Measurements from ENCODE around the gene S100A9. TPM values are rescaled to one million over a fixed set of nuclear protein-coding genes. Genes with fewer than 3 reads are reported as not detected.
"Not testable (repeated sequence)": the region's sequence is repeated elsewhere in the genome, so short reads cannot be mapped to it uniquely, and the experiment has no call there.

Gene S100A9
- 100 to 1,000 TPM in 2 of 4 donors, 10 to 100 TPM in 2; 57.0 to 509 (median 97.5) TPM for polyA plus RNA-seq
- long read RNA-seq, donor 1, result 0 reads
- long read RNA-seq, donor 2, transcript S100A9-201 (3 exons, 577 nt), result major isoform, 10 of 10 reads
- long read RNA-seq, donor 2, partial matches to known transcripts, result 0 of 10 reads
- long read RNA-seq, donor 2, other reads (novel, unspliced or antisense), result 0 of 10 reads
- long read RNA-seq, donor 3, transcript S100A9-201 (3 exons, 577 nt), result major isoform, 16 of 16 reads
- long read RNA-seq, donor 3, partial matches to known transcripts, result 0 of 16 reads
- long read RNA-seq, donor 3, other reads (novel, unspliced or antisense), result 0 of 16 reads
- long read RNA-seq, donor 4, partial matches to known transcripts, result 0 of 1 reads
- long read RNA-seq, donor 4, other reads (novel, unspliced or antisense), result 0 of 1 reads
- long read RNA-seq, donor 5, transcript S100A9-201 (3 exons, 577 nt), result major isoform, 5 of 21 reads
- long read RNA-seq, donor 5, partial matches to known transcripts, result 16 of 21 reads
- long read RNA-seq, donor 5, other reads (novel, unspliced or antisense), result 0 of 21 reads
- long read RNA-seq, donor 6, partial matches to known transcripts, result 0 of 4 reads
- long read RNA-seq, donor 6, other reads (novel, unspliced or antisense), result 0 of 4 reads
- long read RNA-seq, donor 7, result 0 reads
- long read RNA-seq, donor 8, transcript S100A9-201 (3 exons, 577 nt), result major isoform, 8 of 21 reads
- long read RNA-seq, donor 8, partial matches to known transcripts, result 13 of 21 reads
- long read RNA-seq, donor 8, other reads (novel, unspliced or antisense), result 0 of 21 reads
- long read RNA-seq, donor 9, partial matches to known transcripts, result 0 of 4 reads
- long read RNA-seq, donor 9, other reads (novel, unspliced or antisense), result 0 of 4 reads
- long read RNA-seq, donor 10, transcript S100A9-201 (3 exons, 577 nt), result major isoform, 10 of 18 reads
- long read RNA-seq, donor 10, partial matches to known transcripts, result 8 of 18 reads
- long read RNA-seq, donor 10, other reads (novel, unspliced or antisense), result 0 of 18 reads

DNA sequence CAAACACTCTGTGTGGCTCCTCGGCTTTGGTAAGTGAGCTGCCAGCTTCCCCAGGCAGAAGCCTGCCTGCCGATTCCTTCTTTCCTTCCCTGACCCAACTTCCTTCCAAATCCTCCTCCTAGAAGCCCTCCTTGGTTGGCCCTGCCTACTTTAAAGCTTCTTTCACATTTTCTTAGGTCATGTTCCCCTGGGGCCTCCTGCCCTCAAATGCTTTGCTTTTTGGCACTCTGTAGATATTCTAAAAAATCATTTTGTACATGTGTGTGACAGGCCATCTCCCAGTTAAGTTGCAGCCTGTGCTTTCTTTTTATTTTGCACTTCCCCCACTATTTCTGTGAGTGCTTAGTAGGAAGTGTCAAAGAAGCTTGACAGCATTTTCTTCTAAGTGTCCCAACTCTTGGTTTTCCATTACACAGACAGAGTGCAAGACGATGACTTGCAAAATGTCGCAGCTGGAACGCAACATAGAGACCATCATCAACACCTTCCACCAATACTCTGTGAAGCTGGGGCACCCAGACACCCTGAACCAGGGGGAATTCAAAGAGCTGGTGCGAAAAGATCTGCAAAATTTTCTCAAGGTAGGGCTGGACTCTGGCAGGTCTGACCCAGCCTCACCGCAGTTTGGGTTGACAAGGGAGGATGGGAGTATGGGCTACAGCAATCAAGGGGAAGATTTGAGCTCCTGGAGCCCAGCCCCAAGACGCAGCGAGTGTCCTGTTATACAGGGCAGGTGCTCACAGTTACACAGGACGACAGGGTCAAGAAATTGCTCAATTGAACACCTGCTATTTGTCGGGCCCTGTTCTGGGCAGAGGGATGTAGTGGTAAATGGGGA is at the start of gene S100A9:
S100A9 (plus strand) TSS at position 2 of the 838 bp plus-strand sequence; CDS start at position 432, 430 bp downstream.
- Histone ChIP-seq H3K27me3 (ENCODE audit: control insufficient read depth in 3 of 3, insufficient read depth in 3 of 3, low read length in 3 of 3) (no peaks in the 10 kb centered on the region), H3K4me3 (ENCODE audit: low read depth in 1 of 3, low read length in 3 of 3) (no peak within 1 kb of the TSS), H3K27ac (ENCODE audit: low read depth in 1 of 3, low read length in 2 of 3) (peak within 1 kb of the TSS in 1 of 3 donors; percentile 23), H3K9me3 (ENCODE audit: control insufficient read depth in 2 of 2, insufficient read depth in 1 of 2, low read depth in 1 of 2, low read length in 1 of 2) (peaks cover 0 to 5% of the 10 kb centered on the region in 2 donors), H3K4me1 (ENCODE audit: control insufficient read depth in 3 of 3, insufficient read depth in 2 of 3, low read depth in 1 of 3, low read length in 2 of 3) (peaks cover 0 to 43% (median 0%) of the 10 kb centered on the region in 3 donors), H3K36me3 (ENCODE audit: control insufficient read depth in 3 of 3, insufficient read depth in 2 of 3, low read depth in 1 of 3, low read length in 3 of 3) (peaks cover 0 to 2% (median 0%) of the 10 kb centered on the region in 3 donors)
- no peak for FAIRE-seq
- WGBS, 3 donors, result 62 to 75% (median 73%) methylated on average over 11 of the region's 11 CpGs
- no peak for DNase-seq

DNA sequence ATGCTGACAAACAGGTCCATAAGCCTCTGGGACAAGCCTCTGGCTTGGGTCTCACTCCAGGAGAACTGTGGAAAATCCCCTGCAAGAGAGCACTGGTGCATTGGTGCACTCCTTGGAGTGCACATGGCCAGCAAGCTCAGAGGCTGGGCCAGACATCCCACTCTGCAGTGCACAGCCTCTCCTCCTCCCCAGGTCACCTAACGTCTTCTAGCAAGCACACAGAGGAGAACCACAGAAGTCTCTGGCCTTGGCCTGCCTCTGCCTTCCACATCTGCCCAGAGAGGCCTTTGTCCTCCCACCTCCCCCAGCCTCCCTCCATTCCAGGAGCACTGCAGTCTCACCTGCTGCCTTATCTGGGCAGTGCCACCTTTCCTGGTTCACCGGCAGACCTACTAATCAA is 49.1 kb upstream of the S100A9 start:
- no peak for FAIRE-seq
- Histone ChIP-seq H3K4me3 (ENCODE audit: low read depth in 1 of 3, low read length in 3 of 3) (no peak overlapping the region), H3K36me3 (ENCODE audit: control insufficient read depth in 3 of 3, insufficient read depth in 2 of 3, low read depth in 1 of 3, low read length in 3 of 3) (no peaks in the 10 kb centered on the region), H3K4me1 (ENCODE audit: control insufficient read depth in 3 of 3, insufficient read depth in 2 of 3, low read depth in 1 of 3, low read length in 2 of 3) (no peaks in the 10 kb centered on the region), H3K27me3 (ENCODE audit: control insufficient read depth in 3 of 3, insufficient read depth in 3 of 3, low read length in 3 of 3) (peaks cover 0 to 7% (median 2%) of the 10 kb centered on the region in 3 donors), H3K27ac (ENCODE audit: low read depth in 1 of 3, low read length in 2 of 3) (no peak overlapping the region), H3K9me3 (ENCODE audit: control insufficient read depth in 2 of 2, insufficient read depth in 1 of 2, low read depth in 1 of 2, low read length in 1 of 2) (no peaks in the 10 kb centered on the region)
- 40 to 86% (median 59%) methylated on average over 2 of the region's 2 CpGs for WGBS, 3 donors
- no peak for DNase-seq

DNA sequence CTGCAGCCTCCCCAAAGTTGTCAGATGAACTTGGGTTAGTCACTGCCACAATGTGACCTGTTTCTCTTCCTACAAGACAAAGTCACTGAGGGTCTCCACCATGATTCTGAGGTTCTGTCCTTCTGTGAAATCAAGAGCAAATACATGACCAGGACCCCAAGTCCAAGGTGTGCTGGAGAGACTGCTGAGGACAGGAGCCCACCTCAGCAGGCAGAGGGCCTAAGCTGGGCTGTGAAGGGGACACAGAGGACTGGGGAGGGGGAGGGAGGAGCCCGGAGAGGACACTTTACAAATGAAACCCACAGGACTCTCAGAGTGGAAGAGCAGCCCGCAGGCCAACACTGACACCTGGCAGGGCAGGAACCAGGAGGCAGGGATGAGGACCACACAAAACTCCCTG is 48.2 kb upstream of the S100A9 start:
- Histone ChIP-seq H3K27me3 (ENCODE audit: control insufficient read depth in 3 of 3, insufficient read depth in 3 of 3, low read length in 3 of 3) (peaks cover 0 to 7% (median 3%) of the 10 kb centered on the region in 3 donors), H3K4me3 (ENCODE audit: low read depth in 1 of 3, low read length in 3 of 3) (no peak overlapping the region), H3K4me1 (ENCODE audit: control insufficient read depth in 3 of 3, insufficient read depth in 2 of 3, low read depth in 1 of 3, low read length in 2 of 3) (no peaks in the 10 kb centered on the region), H3K9me3 (ENCODE audit: control insufficient read depth in 2 of 2, insufficient read depth in 1 of 2, low read depth in 1 of 2, low read length in 1 of 2) (no peaks in the 10 kb centered on the region), H3K27ac (ENCODE audit: low read depth in 1 of 3, low read length in 2 of 3) (no peak overlapping the region), H3K36me3 (ENCODE audit: control insufficient read depth in 3 of 3, insufficient read depth in 2 of 3, low read depth in 1 of 3, low read length in 3 of 3) (no peaks in the 10 kb centered on the region)
- WGBS, 3 donors, result 66 to 77% (median 75%) methylated on average over 2 of the region's 2 CpGs
- no peak for DNase-seq
- FAIRE-seq, result no peak

DNA sequence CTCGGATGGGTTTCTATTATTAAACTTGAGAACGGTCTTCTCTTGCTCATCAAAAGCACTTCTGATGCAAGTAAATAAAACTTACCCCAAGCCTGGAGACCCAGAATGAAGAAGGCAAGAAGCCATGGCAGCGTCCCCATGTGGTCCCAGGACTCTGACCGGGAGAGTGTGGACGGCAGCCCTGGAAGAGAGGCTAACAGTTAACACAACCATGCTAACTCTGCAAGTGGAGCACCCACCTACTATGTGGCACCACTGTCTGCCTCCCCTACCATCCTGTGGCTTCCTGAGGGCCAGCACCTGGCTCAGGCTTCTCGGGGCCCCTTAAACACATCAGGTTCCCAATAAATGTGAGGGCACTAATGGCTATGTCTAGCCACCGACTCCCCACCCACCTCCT is 47.1 kb upstream of the S100A9 start:
- no peak overlapping the region for H3K27ac ChIP-seq (ENCODE audit: low read depth in 1 of 3, low read length in 2 of 3)
- no peaks in the 10 kb centered on the region for H3K9me3 ChIP-seq (ENCODE audit: control insufficient read depth in 2 of 2, insufficient read depth in 1 of 2, low read depth in 1 of 2, low read length in 1 of 2)
- DNase-seq (no peak), FAIRE-seq (no peak)
- H3K4me3 ChIP-seq (ENCODE audit: low read depth in 1 of 3, low read length in 3 of 3), result no peak overlapping the region
- H3K4me1 ChIP-seq (ENCODE audit: control insufficient read depth in 3 of 3, insufficient read depth in 2 of 3, low read depth in 1 of 3, low read length in 2 of 3), result no peaks in the 10 kb centered on the region
- H3K36me3 ChIP-seq (ENCODE audit: control insufficient read depth in 3 of 3, insufficient read depth in 2 of 3, low read depth in 1 of 3, low read length in 3 of 3), result no peaks in the 10 kb centered on the region
- 67 to 74% (median 73%) methylated on average over 7 of the region's 7 CpGs for WGBS, 3 donors
- peaks cover 0 to 7% (median 3%) of the 10 kb centered on the region in 3 donors for H3K27me3 ChIP-seq (ENCODE audit: control insufficient read depth in 3 of 3, insufficient read depth in 3 of 3, low read length in 3 of 3)

DNA sequence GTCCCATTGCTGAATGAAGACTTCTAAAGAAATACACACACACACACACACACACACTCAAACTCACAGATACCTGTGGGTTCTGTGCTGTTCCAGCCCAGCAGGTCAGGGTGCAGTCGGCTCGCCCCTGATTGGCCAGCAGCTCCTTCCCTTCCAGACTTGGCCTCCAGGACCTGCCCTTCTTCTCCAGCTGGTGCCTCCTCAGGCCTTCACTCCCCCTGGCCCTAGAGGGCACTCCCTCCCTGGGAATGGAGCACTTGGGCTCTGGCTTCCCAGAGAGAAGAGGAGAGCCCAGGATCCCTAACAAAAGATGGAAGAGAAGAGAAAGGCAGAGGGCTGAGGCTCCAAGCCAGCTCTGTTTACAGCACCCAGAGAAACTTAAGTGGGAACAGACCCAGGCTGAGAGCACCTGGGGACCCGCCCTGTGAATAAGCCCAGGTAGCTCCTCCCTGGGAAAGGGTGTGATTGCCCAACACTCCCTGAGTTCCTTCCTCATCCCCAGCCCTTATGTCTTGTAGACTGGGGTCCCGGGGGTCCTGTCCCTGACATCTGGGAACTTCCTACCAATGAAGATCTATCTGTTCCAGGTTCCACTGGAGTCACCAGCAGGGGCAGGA is 45.0 kb upstream of the S100A9 start, which contains the start of gene PGLYRP3:
PGLYRP3 (minus strand) TSS at position 383 of the 617 bp plus-strand sequence. CDS start 2,287 bp downstream, outside the sequence.
- WGBS, 3 donors, result 36 to 71% (median 40%) methylated on average over 4 of the region's 4 CpGs
- Histone ChIP-seq H3K9me3 (ENCODE audit: control insufficient read depth in 2 of 2, insufficient read depth in 1 of 2, low read depth in 1 of 2, low read length in 1 of 2) (no peaks in the 10 kb centered on the region), H3K27me3 (ENCODE audit: control insufficient read depth in 3 of 3, insufficient read depth in 3 of 3, low read length in 3 of 3) (peaks cover 0 to 3% (median 3%) of the 10 kb centered on the region in 3 donors), H3K27ac (ENCODE audit: low read depth in 1 of 3, low read length in 2 of 3) (no peak within 1 kb of the TSS), H3K36me3 (ENCODE audit: control insufficient read depth in 3 of 3, insufficient read depth in 2 of 3, low read depth in 1 of 3, low read length in 3 of 3) (no peaks in the 10 kb centered on the region), H3K4me1 (ENCODE audit: control insufficient read depth in 3 of 3, insufficient read depth in 2 of 3, low read depth in 1 of 3, low read length in 2 of 3) (no peaks in the 10 kb centered on the region), H3K4me3 (ENCODE audit: low read depth in 1 of 3, low read length in 3 of 3) (no peak within 1 kb of the TSS)
- DNase-seq, result peak; percentile 5 to 12
- FAIRE-seq, result no peak

DNA sequence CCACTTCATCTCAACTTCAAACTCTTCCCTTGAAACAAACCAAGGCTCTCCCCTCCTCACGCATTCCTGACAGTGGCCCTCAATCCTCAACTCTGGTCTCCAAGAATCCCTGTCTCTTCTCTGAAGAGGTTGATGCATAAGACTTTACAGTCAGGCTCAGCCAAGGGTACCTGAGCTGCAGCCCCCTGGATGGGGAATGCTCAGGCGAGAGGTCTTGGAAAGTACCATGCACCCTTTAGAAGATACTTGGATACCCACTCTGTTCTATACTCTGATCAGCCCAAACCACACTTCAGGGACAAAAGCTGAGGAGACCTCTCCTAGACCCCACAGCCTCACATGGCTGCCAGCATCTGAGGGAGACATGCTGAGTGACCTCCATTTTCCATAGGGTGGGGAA is 44.4 kb upstream of the S100A9 start:
- Histone ChIP-seq H3K4me1 (ENCODE audit: control insufficient read depth in 3 of 3, insufficient read depth in 2 of 3, low read depth in 1 of 3, low read length in 2 of 3) (no peaks in the 10 kb centered on the region), H3K36me3 (ENCODE audit: control insufficient read depth in 3 of 3, insufficient read depth in 2 of 3, low read depth in 1 of 3, low read length in 3 of 3) (no peaks in the 10 kb centered on the region), H3K9me3 (ENCODE audit: control insufficient read depth in 2 of 2, insufficient read depth in 1 of 2, low read depth in 1 of 2, low read length in 1 of 2) (no peaks in the 10 kb centered on the region), H3K27me3 (ENCODE audit: control insufficient read depth in 3 of 3, insufficient read depth in 3 of 3, low read length in 3 of 3) (peaks cover 0 to 3% (median 2%) of the 10 kb centered on the region in 3 donors), H3K27ac (ENCODE audit: low read depth in 1 of 3, low read length in 2 of 3) (no peak overlapping the region), H3K4me3 (ENCODE audit: low read depth in 1 of 3, low read length in 3 of 3) (no peak overlapping the region)
- FAIRE-seq, result no peak
- DNase-seq, result no peak
- WGBS, 3 donors, result 88 to 94% (median 88%) methylated on average over 2 of the region's 2 CpGs

DNA sequence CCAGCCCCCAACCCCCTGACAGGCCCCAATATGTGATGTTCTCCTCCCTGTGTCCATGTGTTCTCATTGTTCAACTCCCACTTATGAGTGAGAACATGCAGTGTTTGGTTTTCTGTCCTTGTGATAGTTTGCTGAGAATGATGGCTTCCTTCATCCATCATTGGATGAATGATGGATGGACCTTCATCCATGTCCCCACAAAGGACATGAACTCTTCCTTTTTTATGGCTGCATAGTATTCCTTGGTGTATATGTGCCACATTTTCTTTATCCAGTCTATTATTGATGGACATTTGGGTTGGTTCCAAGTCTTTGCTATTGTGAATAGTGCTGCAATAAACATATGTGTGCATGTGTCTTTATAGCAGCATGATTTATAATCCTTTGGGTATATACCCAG is 43.3 kb upstream of the S100A9 start:
- DNase-seq; H3K27ac ChIP-seq (ENCODE audit: low read depth in 1 of 3, low read length in 2 of 3): not testable (repeated sequence)

More for the DNA sequence above, 43.3 kb upstream of the S100A9 start:
- not testable (repeated sequence) for H3K36me3 ChIP-seq (ENCODE audit: control insufficient read depth in 3 of 3, insufficient read depth in 2 of 3, low read depth in 1 of 3, low read length in 3 of 3); H3K27me3 ChIP-seq (ENCODE audit: control insufficient read depth in 3 of 3, insufficient read depth in 3 of 3, low read length in 3 of 3); H3K4me1 ChIP-seq (ENCODE audit: control insufficient read depth in 3 of 3, insufficient read depth in 2 of 3, low read depth in 1 of 3, low read length in 2 of 3); FAIRE-seq; H3K4me3 ChIP-seq (ENCODE audit: low read depth in 1 of 3, low read length in 3 of 3); H3K9me3 ChIP-seq (ENCODE audit: control insufficient read depth in 2 of 2, insufficient read depth in 1 of 2, low read depth in 1 of 2, low read length in 1 of 2)

Measured in small intestine (tissue), 16 donors.